Muscle layer of duodenum (tissue), 2 donors: Measurements from ENCODE around the gene DKK3.

ENCODE experiments used
- H3K27ac ChIP-seq: one replicate; pipeline ENCODE4 v1.7.0; 2013; ENCODE audit warnings: mild to moderate bottlenecking, low read length
- H3K27me3 ChIP-seq: one replicate; pipeline ENCODE4 v1.7.0; 2013; ENCODE audit warnings: low read depth, mild to moderate bottlenecking, control low read depth, low read length
- H3K36me3 ChIP-seq, 2 donors: one replicate each; pipeline ENCODE4 v1.7.0; 2013; ENCODE audit warnings: low read length in 2 of 2, control low read depth in 1 of 2, mild to moderate bottlenecking in 1 of 2; ENCODE audit not compliant: insufficient read depth in 2 of 2, control insufficient read depth in 1 of 2
- H3K4me1 ChIP-seq, 2 donors: one replicate each; pipeline ENCODE4 v1.7.0; 2013; ENCODE audit warnings: low read length in 2 of 2, mild to moderate bottlenecking in 2 of 2, control low read depth in 1 of 2, moderate library complexity in 1 of 2; ENCODE audit not compliant: insufficient read depth in 2 of 2, control insufficient read depth in 1 of 2
- H3K4me3 ChIP-seq, 2 donors: one replicate each; pipeline ENCODE4 v1.7.0; 2013; ENCODE audit warnings: low read length in 2 of 2, low read depth in 1 of 2, mild to moderate bottlenecking in 1 of 2
- H3K9me3 ChIP-seq, 2 donors: one replicate each; pipeline ENCODE4 v1.7.0; 2013; ENCODE audit warnings: low read length in 2 of 2, control low read depth in 1 of 2, mild to moderate bottlenecking in 1 of 2; ENCODE audit not compliant: control insufficient read depth in 1 of 2
- donor health status: healthy.

DKK3 gene

GRCh38 chr11:11968511-11969280 is 39.7 kb downstream of the DKK3 start:
- Histone ChIP-seq H3K4me3 (no peak overlapping the region), H3K4me1 (peaks cover 5 to 30% of the 10 kb centered on the region in 2 donors), H3K36me3 (peaks cover 0 to 8% of the 10 kb centered on the region in 2 donors), H3K27ac (no peak overlapping the region), H3K27me3 (no peaks in the 10 kb centered on the region), H3K9me3 (no peaks in the 10 kb centered on the region)

GRCh38 chr11:11967669-11968510 is 40.5 kb downstream of the DKK3 start:
- Histone ChIP-seq H3K9me3 (no peaks in the 10 kb centered on the region), H3K36me3 (peaks cover 0 to 8% of the 10 kb centered on the region in 2 donors), H3K4me3 (no peak overlapping the region), H3K27ac (no peak overlapping the region), H3K27me3 (no peaks in the 10 kb centered on the region), H3K4me1 (peaks cover under 1 to 22% of the 10 kb centered on the region in 2 donors)

GRCh38 chr11:11966826-11967668 is 41.4 kb downstream of the DKK3 start:
- Histone ChIP-seq H3K36me3 (peaks cover 0 to 8% of the 10 kb centered on the region in 2 donors), H3K27ac (no peak overlapping the region), H3K9me3 (no peaks in the 10 kb centered on the region), H3K4me1 (peaks cover 0 to 14% of the 10 kb centered on the region in 2 donors), H3K27me3 (no peaks in the 10 kb centered on the region), H3K4me3 (no peak overlapping the region)

GRCh38 chr11:11966354-11966741 is 42.1 kb downstream of the DKK3 start:
- Histone ChIP-seq H3K4me1 (peaks cover 0 to 8% of the 10 kb centered on the region in 2 donors), H3K9me3 (no peaks in the 10 kb centered on the region), H3K36me3 (peaks cover 0 to 8% of the 10 kb centered on the region in 2 donors), H3K4me3 (no peak overlapping the region), H3K27me3 (no peaks in the 10 kb centered on the region), H3K27ac (no peak overlapping the region)

- Histone ChIP-seq H3K9me3 (no peaks in the 10 kb centered on the region), H3K4me1 (peaks cover 0 to 4% of the 10 kb centered on the region in 2 donors), H3K27me3 (no peaks in the 10 kb centered on the region), H3K36me3 (peaks cover 0 to 8% of the 10 kb centered on the region in 2 donors), H3K27ac (no peak overlapping the region), H3K4me3 (no peak overlapping the region)
Observed at GRCh38 chr11:11965656-11966353, 42.6 kb downstream of the DKK3 start.

GRCh38 chr11:11965192-11965591 is 43.2 kb downstream of the DKK3 start:
- Histone ChIP-seq H3K36me3 (peaks cover 0 to 8% of the 10 kb centered on the region in 2 donors), H3K9me3 (no peaks in the 10 kb centered on the region), H3K27me3 (no peaks in the 10 kb centered on the region), H3K4me1 (no peaks in the 10 kb centered on the region), H3K27ac (no peak overlapping the region), H3K4me3 (no peak overlapping the region)

- Histone ChIP-seq H3K27me3 (no peaks in the 10 kb centered on the region), H3K9me3 (no peaks in the 10 kb centered on the region), H3K36me3 (peaks cover 0 to 8% of the 10 kb centered on the region in 2 donors), H3K27ac (no peak overlapping the region), H3K4me1 (no peaks in the 10 kb centered on the region), H3K4me3 (no peak overlapping the region)
Observed at GRCh38 chr11:11964774-11965150, 43.7 kb downstream of the DKK3 start.

- H3K9me3 ChIP-seq: no peaks in the 10 kb centered on the region
- no peak overlapping the region for H3K27ac ChIP-seq
- H3K36me3 ChIP-seq: peaks cover 0 to 8% of the 10 kb centered on the region in 2 donors
- no peaks in the 10 kb centered on the region for H3K4me1 ChIP-seq
- H3K4me3 ChIP-seq: no peak overlapping the region
- no peaks in the 10 kb centered on the region for H3K27me3 ChIP-seq
Observed at GRCh38 chr11:11963842-11964773, 44.3 kb downstream of the DKK3 start.

- Histone ChIP-seq H3K27ac (no peak overlapping the region), H3K9me3 (no peaks in the 10 kb centered on the region), H3K4me3 (no peak overlapping the region), H3K4me1 (no peaks in the 10 kb centered on the region), H3K36me3 (peaks cover 6 to 8% of the 10 kb centered on the region in 2 donors), H3K27me3 (no peaks in the 10 kb centered on the region)
Observed at GRCh38 chr11:11963067-11963466, 45.4 kb downstream of the DKK3 start.
